ENCODE results near the gene C7orf57.
"Not testable (repeated sequence)": the region's sequence is repeated elsewhere in the genome, so short reads cannot be mapped to it uniquely, and the experiment has no call there.

Gene C7orf57

GRCh38 chr7:48035967-48036478, 680 bp downstream of the C7orf57 start:
- peak; percentile 17 for DNase-seq (ENCODE audit: low spot score)

- DNase-seq (ENCODE audit: low spot score) = no peak
These were observed 3.6 kb downstream of the C7orf57 start for GRCh38 chr7:48038815-48039506.

GRCh38 chr7:48040944-48041652, 5.8 kb downstream of the C7orf57 start:
- DNase-seq (ENCODE audit: low spot score) = no peak

- DNase-seq (ENCODE audit: low spot score) = no peak
These were observed 6.3 kb downstream of the C7orf57 start for GRCh38 chr7:48041653-48041970.

GRCh38 chr7:48042216-48042615, 6.9 kb downstream of the C7orf57 start:
- DNase-seq (ENCODE audit: low spot score) = no peak

GRCh38 chr7:48042636-48043035, 7.3 kb downstream of the C7orf57 start:
- DNase-seq (ENCODE audit: low spot score) = no peak

GRCh38 chr7:48045195-48045765, 9.9 kb downstream of the C7orf57 start:
- DNase-seq (ENCODE audit: low spot score) = no peak

- no peak for DNase-seq (ENCODE audit: low spot score)
These were observed 11.1 kb downstream of the C7orf57 start for GRCh38 chr7:48046458-48046857.

- DNase-seq (ENCODE audit: low spot score) = no peak
These were observed 12.8 kb downstream of the C7orf57 start for GRCh38 chr7:48048113-48048512.

- peak; percentile 37 for DNase-seq (ENCODE audit: low spot score)
These were observed 14.5 kb downstream of the C7orf57 start for GRCh38 chr7:48049850-48050249.

GRCh38 chr7:48052748-48053147, 17.4 kb downstream of the C7orf57 start:
- no peak for DNase-seq (ENCODE audit: low spot score)

GRCh38 chr7:48053736-48054135, 18.4 kb downstream of the C7orf57 start:
- DNase-seq (ENCODE audit: low spot score) = no peak

- no peak for DNase-seq (ENCODE audit: low spot score)
These were observed 23.6 kb downstream of the C7orf57 start for GRCh38 chr7:48058990-48059389.

- DNase-seq (ENCODE audit: low spot score) = no peak
These were observed 24.4 kb downstream of the C7orf57 start for GRCh38 chr7:48059706-48060105.

- DNase-seq (ENCODE audit: low spot score) = no peak
These were observed 28.6 kb downstream of the C7orf57 start for GRCh38 chr7:48063985-48064384.

- DNase-seq (ENCODE audit: low spot score) = no peak
These were observed 32.1 kb downstream of the C7orf57 start for GRCh38 chr7:48067475-48067874.

- DNase-seq (ENCODE audit: low spot score) = no peak
These were observed 38.9 kb downstream of the C7orf57 start for GRCh38 chr7:48074204-48074654.

GRCh38 chr7:48077423-48077822, 42.1 kb downstream of the C7orf57 start:
- no peak for DNase-seq (ENCODE audit: low spot score)

- DNase-seq (ENCODE audit: low spot score) = no peak
These were observed 43.1 kb downstream of the C7orf57 start for GRCh38 chr7:48078470-48078869.

- DNase-seq (ENCODE audit: low spot score) = not testable (repeated sequence)
These were observed 47.0 kb downstream of the C7orf57 start for GRCh38 chr7:48082378-48082777.

- DNase-seq (ENCODE audit: low spot score) = no peak
These were observed 47.9 kb downstream of the C7orf57 start for GRCh38 chr7:48083114-48083830.

GRCh38 chr7:48084727-48085432, 49.5 kb downstream of the C7orf57 start:
- no peak for DNase-seq (ENCODE audit: low spot score)
